CD4-positive, alpha-beta T cell treated with Interleukin-6 for 4 hours (primary cell): ENCODE results near the gene AMH.

Experiments used
- DNase-seq: peaks from one replicate; pipeline ENCODE4 v3.0.0-alpha.2; 2020; ENCODE audit warnings: mixed read lengths

The AMH gene

DNA sequence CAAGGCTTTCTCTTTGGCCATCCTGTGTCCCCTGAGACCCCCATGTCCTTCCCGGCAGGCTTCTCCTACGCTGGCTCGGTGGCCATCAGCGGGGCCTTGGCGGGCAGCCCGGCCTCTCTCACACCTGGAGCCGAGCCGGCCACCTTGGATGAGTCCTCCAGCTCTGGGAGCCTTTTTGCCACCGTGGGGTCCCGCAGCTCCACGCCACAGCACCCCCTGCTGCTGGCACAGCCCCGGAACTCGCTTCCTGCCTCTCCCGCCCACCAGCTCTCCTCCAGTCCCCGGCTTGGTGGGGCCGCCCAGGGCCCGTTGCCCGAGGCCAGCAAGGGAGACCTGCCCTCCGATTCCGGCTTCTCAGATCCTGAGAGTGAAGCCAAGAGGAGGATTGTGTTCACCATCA lies 27.2 kb upstream of the AMH start:
- no peak for DNase-seq

DNA sequence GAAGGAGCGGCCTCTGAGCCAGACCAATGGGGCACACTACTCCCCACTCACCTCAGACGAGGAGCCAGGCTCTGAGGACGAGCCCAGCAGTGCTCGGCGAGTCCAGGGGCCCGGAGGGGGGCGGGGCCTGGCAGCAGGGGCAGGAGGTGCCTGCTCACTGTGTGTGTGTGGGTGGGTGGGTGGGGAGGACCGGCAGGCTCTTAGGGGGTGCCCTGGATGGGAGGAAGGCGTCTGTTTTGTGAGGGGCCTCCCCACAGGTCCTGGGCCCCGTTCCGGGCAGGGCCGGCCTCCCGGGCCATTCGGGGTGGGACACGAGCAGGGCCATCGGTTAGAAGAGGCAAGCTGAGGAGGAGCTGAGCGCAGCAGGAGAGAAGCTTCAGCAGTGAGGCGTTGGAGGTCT lies 25.7 kb upstream of the AMH start:
- DNase-seq, result no peak

GRCh38 chr19:2223959-2224358 lies 25.2 kb upstream of the AMH start:
- no peak for DNase-seq

- no peak for DNase-seq
Measured at GRCh38 chr19:2224754-2225349, 24.3 kb upstream of the AMH start.

GRCh38 chr19:2225415-2226050 lies 23.6 kb upstream of the AMH start:
- no peak for DNase-seq

DNA sequence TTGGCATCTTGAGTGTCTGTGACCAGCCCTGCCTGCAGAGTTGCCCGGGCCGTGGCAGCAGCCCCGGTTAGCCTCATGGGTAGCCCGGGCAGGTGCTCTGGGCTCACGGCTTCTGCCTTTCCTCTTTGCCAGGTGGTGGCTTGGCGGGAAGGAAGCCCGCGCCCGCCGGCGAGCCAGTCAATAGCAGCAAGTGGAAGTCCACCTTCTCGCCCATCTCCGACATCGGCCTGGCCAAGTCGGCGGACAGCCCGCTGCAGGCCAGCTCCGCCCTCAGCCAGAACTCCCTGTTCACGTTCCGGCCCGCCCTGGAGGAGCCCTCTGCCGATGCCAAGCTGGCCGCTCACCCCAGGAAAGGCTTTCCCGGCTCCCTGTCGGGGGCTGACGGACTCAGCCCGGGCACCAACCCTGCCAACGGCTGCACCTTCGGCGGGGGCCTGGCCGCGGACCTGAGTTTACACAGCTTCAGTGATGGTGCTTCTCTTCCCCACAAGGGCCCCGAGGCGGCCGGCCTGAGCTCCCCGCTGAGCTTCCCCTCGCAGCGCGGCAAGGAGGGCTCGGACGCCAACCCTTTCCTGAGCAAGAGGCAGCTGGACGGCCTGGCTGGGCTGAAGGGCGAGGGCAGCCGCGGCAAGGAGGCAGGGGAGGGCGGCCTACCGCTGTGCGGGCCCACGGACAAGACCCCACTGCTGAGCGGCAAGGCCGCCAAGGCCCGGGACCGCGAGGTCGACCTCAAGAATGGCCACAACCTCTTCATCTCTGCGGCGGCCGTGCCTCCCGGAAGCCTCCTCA lies 22.9 kb upstream of the AMH start:
- DNase-seq, result no peak

DNA sequence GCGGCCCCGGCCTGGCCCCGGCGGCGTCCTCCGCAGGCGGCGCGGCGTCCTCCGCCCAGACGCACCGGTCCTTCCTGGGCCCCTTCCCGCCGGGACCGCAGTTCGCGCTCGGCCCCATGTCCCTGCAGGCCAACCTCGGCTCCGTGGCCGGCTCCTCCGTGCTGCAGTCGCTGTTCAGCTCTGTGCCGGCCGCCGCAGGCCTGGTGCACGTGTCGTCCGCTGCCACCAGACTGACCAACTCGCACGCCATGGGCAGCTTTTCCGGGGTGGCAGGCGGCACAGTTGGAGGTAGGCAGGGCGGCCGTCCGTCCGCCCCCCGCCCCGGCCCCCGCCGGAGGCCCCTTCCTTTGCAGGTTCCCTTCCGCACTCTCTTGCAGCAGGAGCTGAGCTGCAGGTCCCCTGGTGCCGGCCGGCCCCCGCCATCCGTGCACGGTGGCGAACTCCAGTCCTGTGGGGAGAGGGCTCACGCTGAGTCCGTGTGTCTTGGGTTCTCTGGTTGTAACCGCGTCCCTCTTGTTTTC lies 22.2 kb upstream of the AMH start:
- DNase-seq, result no peak

DNA sequence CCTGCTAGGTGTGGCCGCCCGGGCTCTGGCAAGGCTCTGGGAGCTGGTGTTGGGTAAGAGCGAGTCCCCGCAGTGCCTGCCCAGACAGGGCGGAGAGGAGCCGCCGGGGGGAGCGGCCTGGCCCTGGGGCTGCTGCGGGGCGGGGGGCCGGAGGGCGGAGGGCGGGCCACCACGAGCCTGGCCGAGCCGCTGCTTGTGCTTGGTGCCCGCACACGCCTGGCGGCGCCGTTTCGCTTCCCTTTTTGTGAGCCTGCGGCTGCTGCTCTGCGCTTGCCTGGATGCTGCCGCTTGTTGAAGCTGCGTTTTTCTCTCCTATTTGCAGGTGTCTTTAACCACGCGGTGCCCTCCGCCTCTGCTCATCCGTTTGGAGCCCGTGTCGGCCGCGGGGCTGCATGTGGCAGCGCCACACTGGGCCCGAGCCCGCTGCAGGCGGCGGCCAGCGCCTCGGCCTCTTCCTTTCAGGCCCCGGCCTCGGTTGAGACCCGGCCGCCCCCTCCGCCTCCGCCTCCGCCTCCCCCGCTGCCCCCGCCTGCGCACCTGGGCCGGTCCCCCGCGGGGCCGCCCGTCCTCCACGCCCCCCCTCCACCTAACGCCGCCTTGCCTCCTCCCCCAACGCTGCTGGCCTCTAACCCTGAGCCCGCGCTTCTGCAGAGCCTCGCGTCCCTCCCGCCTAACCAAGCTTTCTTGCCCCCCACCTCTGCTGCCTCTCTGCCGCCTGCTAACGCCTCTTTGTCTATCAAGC lies 21.5 kb upstream of the AMH start:
- no peak for DNase-seq

GRCh38 chr19:2228157-2229030 lies 20.7 kb upstream of the AMH start:
- DNase-seq, result no peak

GRCh38 chr19:2229103-2230032 lies 19.8 kb upstream of the AMH start:
- no peak for DNase-seq

DNA sequence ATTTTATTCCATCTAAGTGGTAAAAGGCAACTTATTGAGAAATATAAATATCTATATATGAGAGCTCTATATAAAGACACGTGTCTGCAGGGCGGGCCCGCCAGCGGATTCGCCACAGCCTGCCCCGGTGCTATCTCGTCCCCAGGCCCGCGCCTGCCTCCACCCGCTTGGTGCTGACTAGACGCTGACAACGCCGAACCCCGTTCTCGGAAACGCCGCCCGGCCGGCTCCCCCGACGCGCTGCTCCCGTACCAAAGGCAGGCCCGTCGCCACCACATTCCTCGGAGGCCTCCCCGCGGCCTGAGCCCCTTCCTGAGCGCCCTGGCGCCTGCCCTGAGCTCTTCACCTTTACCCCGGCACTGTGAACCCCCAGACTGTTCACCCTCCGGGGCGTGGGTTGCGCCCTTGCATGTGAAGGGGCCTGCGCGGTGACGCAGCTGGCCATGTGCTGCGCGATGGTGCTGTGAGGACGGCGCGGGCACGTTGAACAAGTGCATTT lies 19.0 kb upstream of the AMH start:
- no peak for DNase-seq

DNA sequence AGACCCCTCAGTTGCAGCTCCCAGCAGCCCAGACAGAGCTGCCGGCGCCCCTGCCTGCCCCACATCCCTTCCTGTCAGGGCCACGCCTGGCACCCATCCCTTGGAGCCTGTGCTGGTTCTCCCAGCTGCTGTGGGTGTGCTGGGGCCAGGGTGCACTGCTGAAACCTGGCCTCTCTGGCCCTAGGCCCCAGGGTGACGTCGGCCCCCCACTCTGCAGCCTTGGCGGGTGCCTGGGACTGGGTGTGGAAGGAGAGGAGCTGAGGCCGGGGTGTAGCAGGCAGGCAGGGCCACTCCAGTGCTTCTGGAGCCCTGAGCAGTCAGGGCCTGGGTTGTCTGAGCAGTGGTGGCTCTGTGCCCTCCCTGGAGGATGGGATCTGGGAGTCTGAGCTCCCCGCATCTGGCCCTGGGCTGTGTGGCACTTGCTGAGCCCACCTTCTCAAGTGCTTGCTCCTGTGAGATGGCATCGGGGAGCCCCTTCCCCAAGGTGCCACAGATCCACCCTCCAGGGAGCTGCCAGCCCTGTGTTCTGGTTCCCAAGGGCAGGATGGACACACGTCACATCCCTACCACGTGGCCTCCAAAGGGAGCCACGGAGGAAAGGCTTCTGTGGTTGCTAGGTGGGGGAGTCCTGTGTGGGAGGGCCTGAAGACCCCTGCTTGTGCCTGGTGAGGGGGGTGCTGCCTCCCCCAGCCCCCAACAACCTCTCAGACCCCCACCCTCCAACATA lies 18.2 kb upstream of the AMH start:
- no peak for DNase-seq

- DNase-seq, result no peak
Measured at GRCh38 chr19:2231621-2232221, 17.4 kb upstream of the AMH start.

GRCh38 chr19:2232286-2233151 lies 16.6 kb upstream of the AMH start:
- DNase-seq, result no peak

DNA sequence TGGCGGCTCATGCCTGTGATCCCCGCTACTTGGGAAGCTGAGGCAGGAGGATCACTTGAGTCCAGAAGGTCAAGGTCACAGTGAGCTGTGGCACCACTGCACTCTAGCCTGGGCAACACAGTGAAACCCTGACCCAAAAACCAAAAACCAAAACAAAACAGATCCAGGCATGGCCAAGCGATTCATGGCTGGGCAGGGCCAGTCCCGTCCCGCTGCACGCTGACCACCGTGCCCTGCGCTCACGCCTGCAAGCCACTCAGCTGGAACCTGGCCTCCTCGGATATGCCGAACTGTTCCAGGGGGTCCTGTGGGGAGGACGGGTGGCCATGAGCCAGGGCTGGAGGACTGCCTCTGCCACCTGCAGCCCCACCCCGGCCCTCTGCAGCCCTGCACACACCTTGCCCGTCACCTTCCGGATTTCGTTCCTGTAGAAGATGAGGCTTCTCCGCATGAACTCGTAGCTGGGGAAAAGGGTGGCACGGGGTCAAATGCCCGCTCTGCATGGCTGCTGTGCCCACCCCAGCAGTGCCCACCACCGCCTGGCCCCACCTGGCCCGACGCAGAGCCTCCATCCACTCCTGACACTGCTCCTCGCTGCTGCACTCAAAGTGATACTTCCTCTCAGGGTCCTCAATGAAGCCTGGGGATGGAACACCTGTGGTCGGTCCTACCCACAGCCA lies 15.4 kb upstream of the AMH start:
- no peak for DNase-seq

DNA sequence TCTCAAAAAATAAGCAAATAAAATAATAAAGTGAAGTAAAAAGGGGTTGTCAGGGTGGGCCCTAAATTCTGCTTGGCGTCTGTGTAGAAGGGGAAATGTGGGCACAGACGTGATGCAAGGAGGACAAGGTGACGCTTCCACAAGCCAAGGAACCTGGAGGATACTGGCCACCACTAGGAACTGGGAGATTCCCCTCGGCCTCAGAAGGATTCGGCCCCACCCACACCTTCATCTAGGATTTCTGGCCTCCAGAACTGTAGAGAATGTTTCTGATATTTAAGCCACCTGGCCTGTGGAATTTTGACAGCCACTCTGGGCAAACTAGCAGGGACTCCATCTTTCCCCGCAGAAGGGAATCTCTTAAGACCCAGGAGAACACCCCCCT lies 14.1 kb upstream of the AMH start:
- DNase-seq, result no peak

- peak; percentile 22 for DNase-seq
Measured at GRCh38 chr19:2235381-2236063, 13.6 kb upstream of the AMH start.

- no peak for DNase-seq
Measured at GRCh38 chr19:2236064-2236313, 13.1 kb upstream of the AMH start.
